Transverse colon (tissue), 4 donors: ENCODE data around the gene BUD13. TPM values are rescaled to one million over a fixed set of nuclear protein-coding genes. Genes with fewer than 3 reads are reported as not detected.

Experiments
- DNase-seq: peaks from one replicate; pipeline ENCODE4 v3.0.0-alpha.2; 2019
- H3K27ac ChIP-seq, 4 donors: fragments of 200-600 bp; sonication (generic); 2 replicates each; pipeline ENCODE4 v1.5.1; 2016 to 2018; ENCODE audit warnings: inconsistent platforms in 4 of 4
- H3K27me3 ChIP-seq: fragments of 200-600 bp; sonication (generic); 2 replicates; pipeline ENCODE4 v1.5.1; 2017; ENCODE audit warnings: inconsistent platforms
- H3K36me3 ChIP-seq, 4 donors: fragments of 200-600 bp; sonication (generic); 2 replicates each; pipeline ENCODE4 v1.5.1; 2017 to 2019; ENCODE audit warnings: inconsistent platforms in 4 of 4
- H3K4me1 ChIP-seq, 4 donors: fragments of 200-600 bp; sonication (generic); 2 replicates each; pipeline ENCODE4 v1.5.1; 2017 to 2020; ENCODE audit warnings: inconsistent platforms in 4 of 4
- H3K4me3 ChIP-seq, 4 donors: fragments of 200-600 bp; sonication (generic); 1 replicate in 1 of 4; 2 replicates in 3 of 4; pipeline versions ENCODE4 v1.5.1 to v1.6.1; 2017 to 2019; ENCODE audit warnings: inconsistent platforms in 4 of 4
- H3K9me3 ChIP-seq, 2 donors: fragments of 200-600 bp; sonication (generic); 2 replicates each; pipeline ENCODE4 v1.5.1; 2017 to 2019; ENCODE audit warnings: inconsistent platforms in 2 of 2
- CTCF ChIP-seq, 5 experiments: fragments of 200-600 bp in 3 of 5; fragments of 450-650 bp in 2 of 5; sonication (generic) in 3 of 5; IDR thresholded peaks; 1 replicate in 2 of 5; 2 replicates in 3 of 5; pipeline ENCODE4 v1.5.1; 2016 to 2017; ENCODE audit warnings: antibody characterized with exemption in 5 of 5, inconsistent platforms in 3 of 5, mild to moderate bottlenecking in 2 of 5, moderate library complexity in 1 of 5
- EP300 ChIP-seq: sonication (generic); formaldehyde crosslinking; IDR thresholded peaks from one replicate; pipeline ENCODE4 v1.6.1; 2017; ENCODE audit warnings: antibody characterized with exemption, low read depth
- POLR2A ChIP-seq: fragments of 450-650 bp; IDR thresholded peaks from one replicate; pipeline ENCODE4 v1.6.1; 2016; ENCODE audit warnings: antibody characterized with exemption, mild to moderate bottlenecking, moderate library complexity
- POLR2AphosphoS5 ChIP-seq, 3 donors: sonication (generic); formaldehyde crosslinking; IDR thresholded peaks; one replicate each; pipeline ENCODE4 v1.6.1; 2016; ENCODE audit warnings: antibody characterized with exemption in 3 of 3
- WGBS, 2 donors: methylation state at CpG; one replicate each; pipeline ENCODE4 v1.1.5; 2018; ENCODE audit warnings: low coverage in 1 of 2; 5-methylcytosine and 5-hydroxymethylcytosine counted together
- in situ Hi-C, 4 donors: fragments of 200-750 bp; cut with MboI; loops; one replicate each; pipeline versions ENCODE4 v1.15.0 to v1.15.1; 2017; ENCODE audit warnings: low sequenced_read_pairs in 3 of 4, low pct_ligation_motif_present in 1 of 4, low pct_unique_long_range_greater_than_20kb in 1 of 4
- intact Hi-C: fragments of 100-400 bp; cut with DNase I; formaldehyde crosslinking; loops from one replicate; pipeline ENCODE4 v1.15.1; 2023; ENCODE audit warnings: low total_unique reads
- total RNA-seq, 4 donors: library from RNA; depleted of rRNA; stranded (reverse); fragments of >200 nt; gene quantifications; one replicate each; pipeline ENCODE4 v1.1.0, GENCODE V29; 2016

The BUD13 gene
- total RNA-seq, 4 donors from 2014 or later, result 6.7 to 21.9 (median 14.0) TPM

GRCh38 chr11:116725434-116726221 lies 47.2 kb downstream of the BUD13 start:
- intact Hi-C loops (no loop called here), in situ Hi-C loops (no loop called here)
- Histone ChIP-seq H3K27me3 (peaks cover 8% of the 10 kb centered on the region), H3K4me1 (peaks cover 0 to 5% (median 3%) of the 10 kb centered on the region in 4 donors), H3K9me3 (no peaks in the 10 kb centered on the region), H3K27ac (no peak overlapping the region), H3K4me3 (no peak overlapping the region), H3K36me3 (no peaks in the 10 kb centered on the region)
- WGBS, 2 donors, result 78% methylated on average over 19 of the region's 19 CpGs; no CpG with 5 or more reads in 1 of the 2 donors
- DNase-seq, result no peak
- no peak for TF ChIP-seq EP300
- no peak for TF ChIP-seq POLR2A
- TF ChIP-seq POLR2AphosphoS5 (IDR thresholded peaks at IDR 0.05), result no peak
- TF ChIP-seq CTCF (IDR thresholded peaks at IDR 0.05), result no peak

- TF ChIP-seq EP300, result no peak
- no peak for TF ChIP-seq POLR2AphosphoS5 (IDR thresholded peaks at IDR 0.05)
- TF ChIP-seq POLR2A, result no peak
- TF ChIP-seq CTCF (IDR thresholded peaks at IDR 0.05), result no peak
- peaks cover 8% of the 10 kb centered on the region for H3K27me3 ChIP-seq
- no peak overlapping the region for H3K27ac ChIP-seq
- no peaks in the 10 kb centered on the region for H3K9me3 ChIP-seq
- WGBS, 2 donors, result 83% methylated on average over 6 of the region's 6 CpGs; no CpG with 5 or more reads in 1 of the 2 donors
- intact Hi-C loops, result no loop called here
- H3K4me1 ChIP-seq, result no peaks in the 10 kb centered on the region
- H3K4me3 ChIP-seq, result no peak overlapping the region
- no peaks in the 10 kb centered on the region for H3K36me3 ChIP-seq
- no peak for DNase-seq
- in situ Hi-C loops, result no loop called here
Observed at GRCh38 chr11:116724813-116725212, 48.0 kb downstream of the BUD13 start.

- DNase-seq, result no peak
- Histone ChIP-seq H3K4me1 (no peaks in the 10 kb centered on the region), H3K27me3 (peaks cover 8% of the 10 kb centered on the region), H3K9me3 (no peaks in the 10 kb centered on the region), H3K36me3 (no peaks in the 10 kb centered on the region), H3K4me3 (no peak overlapping the region), H3K27ac (no peak overlapping the region)
- 74% methylated on average over 6 of the region's 7 CpGs; no CpG with 5 or more reads in 1 of the 2 donors for WGBS, 2 donors
- in situ Hi-C loops, result no loop called here
- intact Hi-C loops, result no loop called here
- TF ChIP-seq POLR2AphosphoS5 (IDR thresholded peaks at IDR 0.05) (no peak), POLR2A (no peak), CTCF (IDR thresholded peaks at IDR 0.05) (no peak), EP300 (no peak)
Observed at GRCh38 chr11:116723511-116723910, 49.3 kb downstream of the BUD13 start.

GRCh38 chr11:116721988-116722387 lies 50.8 kb downstream of the BUD13 start:
- in situ Hi-C loops, result no loop called here
- Histone ChIP-seq H3K4me3 (no peak overlapping the region), H3K4me1 (no peaks in the 10 kb centered on the region), H3K9me3 (no peaks in the 10 kb centered on the region), H3K27ac (no peak overlapping the region), H3K27me3 (peaks cover 8% of the 10 kb centered on the region), H3K36me3 (no peaks in the 10 kb centered on the region)
- TF ChIP-seq POLR2AphosphoS5 (IDR thresholded peaks at IDR 0.05), result no peak
- 81 to 86% methylated on average over 3 to 4 of the region's 4 CpGs for WGBS, 2 donors
- intact Hi-C loops, result no loop called here
- no peak for DNase-seq
